ENCODE data around the gene PRICKLE4.
A peak's percentile ranks its signal among the peaks of the same experiment; 100 is the strongest.

PRICKLE4 gene

GRCh38 chr6:41777551-41778285 lies 2.9 kb upstream of the PRICKLE4 start:
- Histone ChIP-seq H4K20me1 (ENCODE audit: insufficient read depth, low read length) (no peaks in the 10 kb centered on the region), H3K4me2 (ENCODE audit: low read length) (no peak overlapping the region), H3K9ac (ENCODE audit: low read length) (no peak overlapping the region), H2AFZ (ENCODE audit: low read depth, low read length) (no peak overlapping the region), H3K79me2 (ENCODE audit: low read length) (peaks cover 5% of the 10 kb centered on the region; the same call in 1 of the 2 replicates), H3K27ac (ENCODE audit: low read length) (no peak overlapping the region), H3K27me3 (ENCODE audit: low read depth, low read length) (peaks cover 8% of the 10 kb centered on the region; the same call in 1 of the 2 replicates), H3K4me1 (ENCODE audit: low read length) (peaks cover 20% of the 10 kb centered on the region), H3K36me3 (replicated peaks; ENCODE audit: low read depth, low read length) (peaks cover 8% of the 10 kb centered on the region), H3K4me3 (ENCODE audit: low read length) (no peak overlapping the region), H3K9me3 (ENCODE audit: insufficient read depth, low read length) (no peaks in the 10 kb centered on the region)
- TF ChIP-seq EZH2phosphoT487 (IDR thresholded peaks at IDR 0.05; ENCODE audit: low read depth) = no peak

- no peak for TF ChIP-seq EZH2phosphoT487 (IDR thresholded peaks at IDR 0.05; ENCODE audit: low read depth)
- no peak for TF ChIP-seq CTCF (IDR thresholded peaks at IDR 0.05; ENCODE audit: low read depth, low read length)
- Histone ChIP-seq H3K4me2 (ENCODE audit: low read length) (peak overlapping the region; percentile 95), H3K79me2 (ENCODE audit: low read length) (peaks cover 5% of the 10 kb centered on the region; the same call in 1 of the 2 replicates), H2AFZ (ENCODE audit: low read depth, low read length) (no peak overlapping the region), H3K9me3 (ENCODE audit: insufficient read depth, low read length) (no peaks in the 10 kb centered on the region), H3K9ac (ENCODE audit: low read length) (peak overlapping the region; percentile 85), H3K27me3 (ENCODE audit: low read depth, low read length) (peaks cover 8% of the 10 kb centered on the region; the same call in 1 of the 2 replicates), H3K36me3 (replicated peaks; ENCODE audit: low read depth, low read length) (peaks cover 7% of the 10 kb centered on the region), H3K27ac (ENCODE audit: low read length) (no peak overlapping the region), H4K20me1 (ENCODE audit: insufficient read depth, low read length) (no peaks in the 10 kb centered on the region), H3K4me3 (ENCODE audit: low read length) (peak overlapping the region; percentile 87), H3K4me1 (ENCODE audit: low read length) (peaks cover 20% of the 10 kb centered on the region)
Observed at GRCh38 chr6:41778895-41779294, 1.7 kb upstream of the PRICKLE4 start.

GRCh38 chr6:41779336-41779735 lies 1.2 kb upstream of the PRICKLE4 start:
- Histone ChIP-seq H3K9me3 (ENCODE audit: insufficient read depth, low read length) (no peaks in the 10 kb centered on the region), H3K4me2 (ENCODE audit: low read length) (peak overlapping the region; percentile 95), H3K36me3 (replicated peaks; ENCODE audit: low read depth, low read length) (peaks cover 7% of the 10 kb centered on the region), H3K27ac (ENCODE audit: low read length) (no peak overlapping the region), H3K9ac (ENCODE audit: low read length) (peak overlapping the region; percentile 85), H3K79me2 (ENCODE audit: low read length) (peaks cover 5% of the 10 kb centered on the region; the same call in 1 of the 2 replicates), H3K27me3 (ENCODE audit: low read depth, low read length) (peaks cover 8% of the 10 kb centered on the region; the same call in 1 of the 2 replicates), H2AFZ (ENCODE audit: low read depth, low read length) (no peak overlapping the region), H3K4me3 (ENCODE audit: low read length) (peak overlapping the region; percentile 87), H4K20me1 (ENCODE audit: insufficient read depth, low read length) (no peaks in the 10 kb centered on the region), H3K4me1 (ENCODE audit: low read length) (peaks cover 24% of the 10 kb centered on the region)
- TF ChIP-seq CTCF (IDR thresholded peaks at IDR 0.05; ENCODE audit: low read depth, low read length) (no peak), EZH2phosphoT487 (IDR thresholded peaks at IDR 0.05; ENCODE audit: low read depth) (no peak)

GRCh38 chr6:41779788-41780550 lies 613 bp upstream of the PRICKLE4 start, which contains the start of gene FRS3:
FRS3 (minus strand) TSS chr6:41779900; CDS start chr6:41776987, 2,913 bp downstream.
- no peak for TF ChIP-seq EZH2phosphoT487 (IDR thresholded peaks at IDR 0.05; ENCODE audit: low read depth)
- TF ChIP-seq CTCF (IDR thresholded peaks at IDR 0.05; ENCODE audit: low read depth, low read length) = peak; percentile 97
- Histone ChIP-seq H3K9me3 (ENCODE audit: insufficient read depth, low read length) (no peaks in the 10 kb centered on the region), H3K36me3 (replicated peaks; ENCODE audit: low read depth, low read length) (peaks cover 2% of the 10 kb centered on the region), H3K27ac (ENCODE audit: low read length) (no peak within 1 kb of the TSS), H3K27me3 (ENCODE audit: low read depth, low read length) (peaks cover 8% of the 10 kb centered on the region; the same call in 1 of the 2 replicates), H3K4me1 (ENCODE audit: low read length) (peaks cover 31% of the 10 kb centered on the region), H3K9ac (ENCODE audit: low read length) (peak within 1 kb of the TSS; percentile 85), H2AFZ (ENCODE audit: low read depth, low read length) (peak within 1 kb of the TSS; percentile 48), H3K4me2 (ENCODE audit: low read length) (peak within 1 kb of the TSS; percentile 95), H3K4me3 (ENCODE audit: low read length) (peak within 1 kb of the TSS; percentile 87), H3K79me2 (ENCODE audit: low read length) (peaks cover 5% of the 10 kb centered on the region; the same call in 1 of the 2 replicates), H4K20me1 (ENCODE audit: insufficient read depth, low read length) (no peaks in the 10 kb centered on the region)

Data from OCI-LY3 (cell line).